CD14-positive monocyte (primary cell): ENCODE data around the gene PARP4. TPM values are rescaled to one million over a fixed set of nuclear protein-coding genes. Genes with fewer than 3 reads are reported as not detected.
"Not testable (repeated sequence)": the region's sequence is repeated elsewhere in the genome, so short reads cannot be mapped to it uniquely, and the experiment has no call there.

Experiments used
- DNase-seq, 3 donors: peaks; one replicate each; pipeline ENCODE4 v3.0.0-alpha.2; 2011 to 2022
- H2AFZ ChIP-seq: 2 replicates; pipeline ENCODE4 v1.6.0; 2012; ENCODE audit warnings: mild to moderate bottlenecking, low read depth, low read length, inconsistent platforms; ENCODE audit not compliant: insufficient read depth, poor library complexity, severe bottlenecking
- H3K27ac ChIP-seq, 2 donors: 1 replicate in 1 of 2; 2 replicates in 1 of 2; pipeline ENCODE4 v1.5.1; 2012 to 2013; ENCODE audit warnings: low read length in 2 of 2, control low read depth in 1 of 2, inconsistent platforms in 1 of 2, low read depth in 1 of 2, mild to moderate bottlenecking in 1 of 2
- H3K27me3 ChIP-seq, 2 donors: one replicate each; pipeline versions ENCODE4 v1.6.0 to v1.6.1; 2011 to 2013; ENCODE audit warnings: low read length in 2 of 2; ENCODE audit not compliant: control insufficient read depth in 2 of 2, insufficient read depth in 2 of 2
- H3K36me3 ChIP-seq, 2 donors: replicated peaks in 1 of 2; 1 replicate in 1 of 2; 2 replicates in 1 of 2; pipeline versions ENCODE4 v1.5.1 to v1.6.1; 2012 to 2013; ENCODE audit warnings: low read length in 2 of 2, control low read depth in 1 of 2, inconsistent platforms in 1 of 2, mild to moderate bottlenecking in 1 of 2; ENCODE audit not compliant: insufficient read depth in 2 of 2, control insufficient read depth in 1 of 2
- H3K4me1 ChIP-seq, 2 donors: 1 replicate in 1 of 2; 2 replicates in 1 of 2; pipeline versions ENCODE4 v1.5.1 to v1.6.1; 2012 to 2013; ENCODE audit warnings: low read length in 2 of 2, control low read depth in 1 of 2, inconsistent platforms in 1 of 2, mild to moderate bottlenecking in 1 of 2, moderate library complexity in 1 of 2; ENCODE audit not compliant: insufficient read depth in 2 of 2, control insufficient read depth in 1 of 2
- H3K4me2 ChIP-seq: replicated peaks from 2 replicates; pipeline ENCODE3; 2012; ENCODE audit warnings: low read length, moderate library complexity, mild to moderate bottlenecking; ENCODE audit not compliant: poor library complexity, severe bottlenecking; ENCODE audit errors: extremely low read depth
- H3K4me3 ChIP-seq, 3 experiments: fragments of 200-600 bp in 1 of 3; sonication (generic) in 1 of 3; replicated peaks in 1 of 3; 1 replicate in 2 of 3; 2 replicates in 1 of 3; pipeline ENCODE4 v1.5.1; 2011 to 2013; ENCODE audit warnings: low read length in 3 of 3, mild to moderate bottlenecking in 3 of 3, control low read depth in 2 of 3, low read depth in 2 of 3, inconsistent platforms in 1 of 3, moderate library complexity in 1 of 3
- H3K79me2 ChIP-seq: 2 replicates; pipeline ENCODE4 v1.6.0; 2012; ENCODE audit warnings: mild to moderate bottlenecking, control low read depth, inconsistent platforms, low read length, moderate library complexity; ENCODE audit not compliant: insufficient read depth
- H3K9ac ChIP-seq: 2 replicates; pipeline ENCODE4 v1.6.0; 2017; ENCODE audit warnings: low read length, mild to moderate bottlenecking; ENCODE audit not compliant: insufficient read depth, poor library complexity, severe bottlenecking
- H3K9me3 ChIP-seq, 2 donors: replicated peaks in 1 of 2; 1 replicate in 1 of 2; 2 replicates in 1 of 2; pipeline versions ENCODE4 v1.5.1 to v1.6.1; 2012 to 2013; ENCODE audit warnings: low read length in 2 of 2, control low read depth in 1 of 2; ENCODE audit not compliant: control insufficient read depth in 1 of 2, insufficient read depth in 1 of 2
- H4K20me1 ChIP-seq: 2 replicates; pipeline ENCODE4 v1.6.0; 2012; ENCODE audit warnings: mild to moderate bottlenecking, low read length, control low read depth, moderate library complexity; ENCODE audit not compliant: insufficient read depth
- H3K27ac Mint-ChIP-seq, 7 donors: one replicate each; pipeline ENCODE4 v1.8.0; 2020; ENCODE audit warnings: mild to moderate bottlenecking in 7 of 7, mixed read lengths in 7 of 7, moderate library complexity in 6 of 7, inconsistent platforms in 2 of 7
- H3K27me3 Mint-ChIP-seq, 3 donors: one replicate each; pipeline ENCODE4 v1.8.0; 2021 to 2022; ENCODE audit warnings: low read depth in 3 of 3, mild to moderate bottlenecking in 3 of 3, mixed read lengths in 3 of 3, moderate library complexity in 3 of 3, inconsistent platforms in 1 of 3
- H3K36me3 Mint-ChIP-seq, 2 donors: one replicate each; pipeline ENCODE4 v1.8.0; 2020; ENCODE audit warnings: mixed read lengths in 2 of 2, inconsistent platforms in 1 of 2, mild to moderate bottlenecking in 1 of 2
- H3K4me1 Mint-ChIP-seq: one replicate; pipeline ENCODE4 v1.8.0; 2020; ENCODE audit warnings: mild to moderate bottlenecking, mixed read lengths
- H3K4me3 Mint-ChIP-seq, 2 donors: one replicate each; pipeline ENCODE4 v1.8.0; 2020; ENCODE audit warnings: mild to moderate bottlenecking in 2 of 2, mixed read lengths in 2 of 2, moderate library complexity in 1 of 2
- H3K9me3 Mint-ChIP-seq, 7 donors: one replicate each; pipeline ENCODE4 v1.8.0; 2020 to 2022; ENCODE audit warnings: mixed read lengths in 7 of 7, mild to moderate bottlenecking in 6 of 7, moderate library complexity in 6 of 7, inconsistent platforms in 2 of 7
- WGBS: methylation state at CpG from one replicate; pipeline ENCODE4 v1.1.5; 2013; ENCODE audit warnings: missing lambda C conversion rate; ENCODE audit not compliant: insufficient coverage; 5-methylcytosine and 5-hydroxymethylcytosine counted together
- intact Hi-C, 2 donors: fragments of 100-400 bp; cut with micrococcal nuclease; formaldehyde crosslinking; loops; one replicate each; pipeline versions ENCODE4 v1.15.0 to v1.15.1; 2023
- polyA plus RNA-seq, 3 donors: library from polyadenylated mRNA; depleted of rRNA in 1 of 3; unstranded in 2 of 3; stranded (reverse) in 1 of 3; fragments of 300-500 nt in 2 of 3; fragments of >200 nt in 1 of 3; fragmentation: Illumina TruSeq in 2 of 3; gene quantifications; 1 replicate in 2 of 3; 2 replicates in 1 of 3; pipeline ENCODE4 v1.2.3, GENCODE V29; 2012 to 2021
- TF ChIP-seq, protein P1 (sequence below): fragments of 200-600 bp; IDR thresholded peaks from one replicate; pipeline ENCODE4 v1.8.0; 2022; ENCODE audit warnings: antibody characterized with exemption, mild to moderate bottlenecking

Gene PARP4
- polyA plus RNA-seq, 3 donors: 34.0 to 56.8 (median 51.9) TPM

DNA sequence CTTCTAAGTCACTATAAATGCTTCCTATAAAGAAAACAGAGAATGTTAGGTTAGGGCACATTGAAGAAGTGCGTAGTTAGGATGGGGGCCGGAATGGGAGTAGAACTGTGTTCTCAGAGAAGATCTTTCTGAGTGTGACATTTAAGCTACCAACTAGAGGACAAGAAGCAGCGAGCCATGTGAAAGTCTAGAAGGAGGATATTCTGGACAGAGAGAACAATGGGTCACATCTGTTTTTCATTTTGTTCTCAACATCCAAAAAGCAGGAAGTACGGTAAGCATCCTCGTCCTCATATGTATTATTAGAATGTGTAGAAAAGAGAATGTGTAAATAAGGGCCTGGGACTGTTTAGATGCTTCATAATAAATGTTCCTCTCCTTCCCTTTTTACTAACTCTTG lies 44.5 kb upstream of the PARP4 start:
- Histone ChIP-seq H3K27ac (no peak overlapping the region), H3K9ac (no peak overlapping the region), H3K4me1 (no peaks in the 10 kb centered on the region), H4K20me1 (no peaks in the 10 kb centered on the region), H3K27me3 (no peaks in the 10 kb centered on the region), H3K9me3 (peaks cover 0 to 3% of the 10 kb centered on the region in 2 donors), H3K4me2 (no peak overlapping the region), H3K36me3 (no peaks in the 10 kb centered on the region), H3K79me2 (no peaks in the 10 kb centered on the region), H3K4me3 (no peak overlapping the region), H2AFZ (no peak overlapping the region)
- DNase-seq: no peak
- Mint-ChIP-seq H3K27ac (no peak overlapping the region), H3K9me3 (peaks cover 0 to 13% (median 9%) of the 10 kb centered on the region in 7 donors), H3K4me3 (no peak overlapping the region), H3K27me3 (peaks cover 2 to 5% (median 3%) of the 10 kb centered on the region in 3 donors), H3K4me1 (peaks cover 17% of the 10 kb centered on the region), H3K36me3 (no peaks in the 10 kb centered on the region)
- TF ChIP-seq, protein P1, sequence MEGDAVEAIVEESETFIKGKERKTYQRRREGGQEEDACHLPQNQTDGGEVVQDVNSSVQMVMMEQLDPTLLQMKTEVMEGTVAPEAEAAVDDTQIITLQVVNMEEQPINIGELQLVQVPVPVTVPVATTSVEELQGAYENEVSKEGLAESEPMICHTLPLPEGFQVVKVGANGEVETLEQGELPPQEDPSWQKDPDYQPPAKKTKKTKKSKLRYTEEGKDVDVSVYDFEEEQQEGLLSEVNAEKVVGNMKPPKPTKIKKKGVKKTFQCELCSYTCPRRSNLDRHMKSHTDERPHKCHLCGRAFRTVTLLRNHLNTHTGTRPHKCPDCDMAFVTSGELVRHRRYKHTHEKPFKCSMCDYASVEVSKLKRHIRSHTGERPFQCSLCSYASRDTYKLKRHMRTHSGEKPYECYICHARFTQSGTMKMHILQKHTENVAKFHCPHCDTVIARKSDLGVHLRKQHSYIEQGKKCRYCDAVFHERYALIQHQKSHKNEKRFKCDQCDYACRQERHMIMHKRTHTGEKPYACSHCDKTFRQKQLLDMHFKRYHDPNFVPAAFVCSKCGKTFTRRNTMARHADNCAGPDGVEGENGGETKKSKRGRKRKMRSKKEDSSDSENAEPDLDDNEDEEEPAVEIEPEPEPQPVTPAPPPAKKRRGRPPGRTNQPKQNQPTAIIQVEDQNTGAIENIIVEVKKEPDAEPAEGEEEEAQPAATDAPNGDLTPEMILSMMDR: no peak
- WGBS: 90% methylated on average over 3 of the region's 5 CpGs
- intact Hi-C loops: no loop called here

GRCh38 chr13:24553892-24554291 lies 41.3 kb upstream of the PARP4 start:
- intact Hi-C loops, H3K9ac ChIP-seq, H3K27me3 Mint-ChIP-seq, H3K4me1 ChIP-seq, DNase-seq, H3K4me3 ChIP-seq, H4K20me1 ChIP-seq, H3K36me3 ChIP-seq, H3K36me3 Mint-ChIP-seq, H3K27ac Mint-ChIP-seq, H2AFZ ChIP-seq, H3K9me3 ChIP-seq, H3K27ac ChIP-seq, H3K27me3 ChIP-seq, H3K4me3 Mint-ChIP-seq, H3K4me2 ChIP-seq, H3K79me2 ChIP-seq: not testable (repeated sequence)
- peaks cover 11% of the 10 kb centered on the region for H3K4me1 Mint-ChIP-seq
- peaks cover 0 to 13% (median 6%) of the 10 kb centered on the region in 7 donors for H3K9me3 Mint-ChIP-seq
- WGBS: no CpG with 5 or more reads among the region's 5 CpGs

- Mint-ChIP-seq H3K27me3 (peaks cover 38 to 65% (median 39%) of the 10 kb centered on the region in 3 donors), H3K27ac (peak overlapping the region in 3 of 7 donors; percentile 33 to 87 (median 61)), H3K4me3 (peak overlapping the region; percentile 82 to 92)
- WGBS: 2% methylated on average over 48 of the region's 73 CpGs
- peak; percentile 21 to 60 (median 42) for DNase-seq
- H3K36me3 Mint-ChIP-seq, H3K9me3 Mint-ChIP-seq, H3K79me2 ChIP-seq, H3K4me1 ChIP-seq, H3K9me3 ChIP-seq, H3K27ac ChIP-seq, H3K36me3 ChIP-seq, intact Hi-C loops, H3K4me1 Mint-ChIP-seq, H4K20me1 ChIP-seq: not testable (repeated sequence)
- H3K9ac ChIP-seq: peak overlapping the region; percentile 53
- H3K4me2 ChIP-seq: peak overlapping the region; percentile 72
- peak overlapping the region; percentile 81 for H2AFZ ChIP-seq
- peaks cover 13 to 46% of the 10 kb centered on the region in 2 donors for H3K27me3 ChIP-seq
- H3K4me3 ChIP-seq: peak overlapping the region; percentile 20 to 72 (median 60)
Measured at GRCh38 chr13:24541476-24542352, 29.1 kb upstream of the PARP4 start.
